Ishikawa (cell line): ENCODE data around the gene PTPRE.

ENCODE experiments used
- FOXM1 ChIP-seq: IDR thresholded peaks from 2 replicates; pipeline ENCODE4 v1.6.1; 2012; ENCODE audit warnings: low read depth, borderline replicate concordance
- MAX ChIP-seq: IDR thresholded peaks from 2 replicates; pipeline ENCODE4 v1.6.1; 2012
- NFIC ChIP-seq: IDR thresholded peaks from 2 replicates; pipeline ENCODE4 v1.6.1; 2012

DNA sequence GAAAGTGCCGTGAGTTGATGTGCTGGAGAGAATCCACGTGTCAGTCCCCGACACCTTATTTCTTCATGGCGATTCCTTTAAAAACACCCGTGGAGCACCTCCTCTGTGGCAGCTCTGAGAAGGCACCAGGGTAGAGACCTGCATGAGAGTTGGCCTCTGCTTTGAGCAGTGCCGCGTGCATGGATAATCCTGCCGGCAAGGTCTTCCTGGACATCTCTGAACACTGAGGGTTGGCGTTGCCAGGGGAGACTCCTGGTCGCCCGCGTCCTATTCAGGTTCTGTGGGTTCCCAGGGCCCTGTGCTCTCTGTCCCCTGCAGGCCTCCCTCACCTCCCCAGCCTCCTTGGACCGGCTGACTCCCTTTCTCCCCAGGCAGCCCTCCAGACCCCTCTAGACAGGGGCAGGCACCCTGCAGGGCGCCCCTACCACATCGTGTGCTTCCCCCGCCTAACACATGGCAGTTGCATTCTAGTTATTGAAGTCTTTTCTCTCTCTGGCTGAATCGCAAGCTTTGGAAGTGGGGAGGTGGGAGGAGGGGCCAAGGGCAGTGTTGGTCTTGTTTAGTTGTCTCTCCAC, 123.7 kb downstream of the PTPRE start:
- TF ChIP-seq MAX = no peak
- no peak for TF ChIP-seq FOXM1
- no peak for TF ChIP-seq NFIC
